Skeletal muscle satellite cell (primary cell): ENCODE data around the gene ITPKA. TPM values are rescaled to one million over a fixed set of nuclear protein-coding genes. Genes with fewer than 3 reads are reported as not detected.

Source experiments
- H3K27me3 ChIP-seq: 2 replicates; pipeline ENCODE4 v1.7.0; 2013; ENCODE audit warnings: low read length; ENCODE audit not compliant: control insufficient read depth, insufficient read depth
- H3K36me3 ChIP-seq: 2 replicates; pipeline ENCODE4 v1.7.0; 2013; ENCODE audit warnings: mild to moderate bottlenecking, control low read depth, low read length; ENCODE audit not compliant: insufficient read depth
- H3K4me1 ChIP-seq: 2 replicates; pipeline ENCODE4 v1.7.0; 2013; ENCODE audit warnings: low read length; ENCODE audit not compliant: control insufficient read depth, insufficient read depth
- H3K4me2 ChIP-seq: 2 replicates; pipeline ENCODE4 v1.7.0; 2013; ENCODE audit warnings: mild to moderate bottlenecking, low read length
- H3K4me3 ChIP-seq: 2 replicates; pipeline ENCODE4 v1.7.0; 2013; ENCODE audit warnings: low read length
- H3K9ac ChIP-seq: 2 replicates; pipeline ENCODE4 v1.7.0; 2013; ENCODE audit warnings: mild to moderate bottlenecking, low read depth, low read length, moderate library complexity
- H3K9me3 ChIP-seq: replicated peaks from 2 replicates; pipeline ENCODE4 v1.7.0; 2013; ENCODE audit warnings: mild to moderate bottlenecking, control low read depth, low read length
- small RNA-seq: library from RNA; depleted of rRNA; stranded (forward); fragments of <200 nt; gene quantifications from one replicate; pipeline ENCODE3, GENCODE V24; 2012

The ITPKA gene

GRCh38 chr15:41546851-41547786, 53.4 kb downstream of the ITPKA start:
- H3K27me3 ChIP-seq: no peaks in the 10 kb centered on the region
- no peak overlapping the region for H3K4me2 ChIP-seq
- peaks cover 5% of the 10 kb centered on the region for H3K4me1 ChIP-seq
- no peaks in the 10 kb centered on the region for H3K36me3 ChIP-seq
- H3K4me3 ChIP-seq: no peak overlapping the region
- no peaks in the 10 kb centered on the region for H3K9me3 ChIP-seq
- no peak overlapping the region for H3K9ac ChIP-seq

GRCh38 chr15:41550066-41550775, 56.5 kb downstream of the ITPKA start:
- no peak overlapping the region for H3K4me2 ChIP-seq
- H3K36me3 ChIP-seq: no peaks in the 10 kb centered on the region
- H3K9me3 ChIP-seq: no peaks in the 10 kb centered on the region
- H3K9ac ChIP-seq: no peak overlapping the region
- no peaks in the 10 kb centered on the region for H3K27me3 ChIP-seq
- H3K4me1 ChIP-seq: peaks cover 5% of the 10 kb centered on the region
- H3K4me3 ChIP-seq: no peak overlapping the region

Small RNA genes lying within 50 kb of the gene (small RNA-seq; reads per million reads assigned to genes)
- gene RNU6-1169P: not detected
